ENCODE results near the gene HOXB4.

HOXB4 gene

GRCh38 chr17:48617471-48618255 is 39.5 kb upstream of the HOXB4 start:
- no peak for ATAC-seq
- H3K36me3 Mint-ChIP-seq: peaks cover 10% of the 10 kb centered on the region
- H3K9me3 Mint-ChIP-seq: no peaks in the 10 kb centered on the region
- peaks cover 53% of the 10 kb centered on the region for H3K4me1 Mint-ChIP-seq
- H3K4me3 Mint-ChIP-seq: peak overlapping the region; percentile 44
- no peak overlapping the region for H3K27ac Mint-ChIP-seq
- no peak for DNase-seq (ENCODE audit: low spot score in 2 of 2)

GRCh38 chr17:48616717-48617470 is 38.7 kb upstream of the HOXB4 start:
- Mint-ChIP-seq H3K9me3 (no peaks in the 10 kb centered on the region), H3K4me3 (peak overlapping the region; percentile 9), H3K27ac (no peak overlapping the region), H3K36me3 (peaks cover 10% of the 10 kb centered on the region), H3K4me1 (peaks cover 59% of the 10 kb centered on the region)
- DNase-seq (ENCODE audit: low spot score in 2 of 2): no peak
- ATAC-seq: no peak

- H3K4me3 Mint-ChIP-seq: no peak overlapping the region
- H3K4me1 Mint-ChIP-seq: peaks cover 67% of the 10 kb centered on the region
- peaks cover 10% of the 10 kb centered on the region for H3K36me3 Mint-ChIP-seq
- no peak overlapping the region for H3K27ac Mint-ChIP-seq
- ATAC-seq: no peak
- no peaks in the 10 kb centered on the region for H3K9me3 Mint-ChIP-seq
- DNase-seq (ENCODE audit: low spot score in 2 of 2): no peak
These were observed 38.0 kb upstream of the HOXB4 start for GRCh38 chr17:48615963-48616716.

- DNase-seq (ENCODE audit: low spot score in 2 of 2) (no peak), ATAC-seq (no peak)
- H3K27ac Mint-ChIP-seq: no peak within 1 kb of the TSS
- peaks cover 72% of the 10 kb centered on the region for H3K4me1 Mint-ChIP-seq
- H3K4me3 Mint-ChIP-seq: peak within 1 kb of the TSS; percentile 94
- H3K36me3 Mint-ChIP-seq: peaks cover 16% of the 10 kb centered on the region
- H3K9me3 Mint-ChIP-seq: no peaks in the 10 kb centered on the region
These were observed 37.2 kb upstream of the HOXB4 start, which contains the start of gene HOXB8 for GRCh38 chr17:48615047-48615962. TSS of gene HOXB8 (minus strand) at chr17:48615292. CDS start at chr17:48614704, 588 bp downstream.

- no peaks in the 10 kb centered on the region for H3K9me3 Mint-ChIP-seq
- DNase-seq (ENCODE audit: low spot score in 2 of 2) (no peak), ATAC-seq (peak; percentile 39)
- H3K36me3 Mint-ChIP-seq: peaks cover 17% of the 10 kb centered on the region
- peak overlapping the region; percentile 94 for H3K4me3 Mint-ChIP-seq
- peaks cover 67% of the 10 kb centered on the region for H3K4me1 Mint-ChIP-seq
- H3K27ac Mint-ChIP-seq: no peak overlapping the region
These were observed 35.9 kb upstream of the HOXB4 start for GRCh38 chr17:48613862-48614694.

- no peak overlapping the region for H3K27ac Mint-ChIP-seq
- H3K4me3 Mint-ChIP-seq: peak overlapping the region; percentile 94
- H3K9me3 Mint-ChIP-seq: no peaks in the 10 kb centered on the region
- H3K36me3 Mint-ChIP-seq: peaks cover 18% of the 10 kb centered on the region
- DNase-seq (ENCODE audit: low spot score in 2 of 2): no peak
- peaks cover 59% of the 10 kb centered on the region for H3K4me1 Mint-ChIP-seq
- peak; percentile 76 for ATAC-seq
These were observed 34.9 kb upstream of the HOXB4 start for GRCh38 chr17:48612854-48613691.

GRCh38 chr17:48612456-48612853 is 34.3 kb upstream of the HOXB4 start:
- peaks cover 60% of the 10 kb centered on the region for H3K4me1 Mint-ChIP-seq
- no peaks in the 10 kb centered on the region for H3K9me3 Mint-ChIP-seq
- peaks cover 18% of the 10 kb centered on the region for H3K36me3 Mint-ChIP-seq
- peak overlapping the region; percentile 94 for H3K4me3 Mint-ChIP-seq
- no peak overlapping the region for H3K27ac Mint-ChIP-seq
- DNase-seq (ENCODE audit: low spot score in 2 of 2) (no peak), ATAC-seq (peak; percentile 9)

- H3K36me3 Mint-ChIP-seq: peaks cover 18% of the 10 kb centered on the region
- H3K4me1 Mint-ChIP-seq: peaks cover 54% of the 10 kb centered on the region
- DNase-seq (ENCODE audit: low spot score in 2 of 2) (no peak), ATAC-seq (no peak)
- no peak overlapping the region for H3K27ac Mint-ChIP-seq
- H3K4me3 Mint-ChIP-seq: peak overlapping the region; percentile 94
- no peaks in the 10 kb centered on the region for H3K9me3 Mint-ChIP-seq
These were observed 33.7 kb upstream of the HOXB4 start for GRCh38 chr17:48611681-48612455.

- Mint-ChIP-seq H3K4me1 (peaks cover 52% of the 10 kb centered on the region), H3K36me3 (peaks cover 18% of the 10 kb centered on the region), H3K27ac (peak overlapping the region; percentile 82), H3K9me3 (no peaks in the 10 kb centered on the region), H3K4me3 (peak overlapping the region; percentile 94)
- peak; percentile 4 for ATAC-seq
- no peak for DNase-seq (ENCODE audit: low spot score in 2 of 2)
These were observed 33.1 kb upstream of the HOXB4 start for GRCh38 chr17:48611213-48611612.

GRCh38 chr17:48610282-48611211 is 32.4 kb upstream of the HOXB4 start, which contains the start of gene HOXB7:
TSS of gene HOXB7 (minus strand) at chr17:48611017. CDS start at chr17:48610918, 99 bp downstream.
- H3K9me3 Mint-ChIP-seq: no peaks in the 10 kb centered on the region
- H3K4me3 Mint-ChIP-seq: peak within 1 kb of the TSS; percentile 94
- DNase-seq (ENCODE audit: low spot score in 2 of 2) (peak; percentile 58 to 87), ATAC-seq (peak; percentile 53)
- H3K27ac Mint-ChIP-seq: peak within 1 kb of the TSS; percentile 82
- peaks cover 18% of the 10 kb centered on the region for H3K36me3 Mint-ChIP-seq
- H3K4me1 Mint-ChIP-seq: peaks cover 52% of the 10 kb centered on the region

- Mint-ChIP-seq H3K4me1 (peaks cover 48% of the 10 kb centered on the region), H3K9me3 (no peaks in the 10 kb centered on the region), H3K4me3 (peak overlapping the region; percentile 94), H3K36me3 (peaks cover 18% of the 10 kb centered on the region), H3K27ac (peak overlapping the region; percentile 82)
- ATAC-seq (no peak), DNase-seq (ENCODE audit: low spot score in 2 of 2) (no peak)
These were observed 31.7 kb upstream of the HOXB4 start for GRCh38 chr17:48609759-48610281.

All from stimulated activated effector memory CD8-positive, alpha-beta T cell treated with anti-CD3 and anti-CD28 coated beads, Interleukin-12 subunit alpha, Interleukin-12 subunit beta, amount 100 ng/mL, for 72 hours (primary cell).